K562 (cell line): Measurements from ENCODE around the gene KIF26B. TPM values are rescaled to one million over a fixed set of nuclear protein-coding genes. Genes with fewer than 3 reads are reported as not detected.

ENCODE experiments used
- ATAC-seq: fragments of 200-7000 bp; cut with Tn5 transposase; 3 replicates; pipeline ENCODE4 v1.9.1; 2020; ENCODE audit warnings: moderate library complexity
- BruUV-seq: library from RNA; stranded (reverse); fragments of 400-500 nt; replicated peaks from 2 replicates; lab custom pipeline; 2021; lab: Mats Ljungman, UMichigan
- CTCF ChIA-PET: fragments of 300-600 bp; formaldehyde crosslinking; extraction: SDS; loops from one replicate; lab custom pipeline; 2021; ENCODE audit warnings: low intra/inter-chr PET ratio; lab: Yijun Ruan, JAX
- POLR2A ChIA-PET: fragments of 300-600, 350-650 bp; sonication (Branson Sonifier 250); formaldehyde crosslinking; extraction: SDS; loops from one replicate; lab custom pipeline; 2021; ENCODE audit warnings: antibody characterized with exemption, inconsistent platforms; lab: Yijun Ruan, JAX
- DNase-seq, 4 experiments: peaks; one replicate each; pipeline versions ENCODE4 v3.0.0 to v3.0.0-alpha.2; 2011 to 2018; ENCODE audit warnings: low spot score in 3 of 4, mixed read lengths in 3 of 4; ENCODE audit errors: extremely low read depth in 1 of 4
- FAIRE-seq: peaks from 2 replicates; lab custom pipeline; 2011; peaks lifted over from hg19 to GRCh38; lab: Jason Lieb, UNC
- H2AFZ ChIP-seq: 2 replicates; pipeline ENCODE4 v1.6.0; 2011; ENCODE audit warnings: low read depth, low read length, control low read depth, inconsistent platforms
- H3K27ac ChIP-seq: fragments of 200-600 bp; 3 replicates; pipeline ENCODE4 v1.8.0; 2011; ENCODE audit warnings: low read depth, mild to moderate bottlenecking, control low read depth, inconsistent platforms, low read length, moderate library complexity, mixed read lengths; ENCODE audit errors: extremely low read depth
- H3K27me3 ChIP-seq, 2 experiments: fragments of 300-600 bp in 1 of 2; 2 replicates in 1 of 2; 3 replicates in 1 of 2; pipeline versions ENCODE4 v1.6.0 to v1.8.0; 2011; ENCODE audit warnings: inconsistent platforms in 2 of 2, low read length in 2 of 2, mild to moderate bottlenecking in 1 of 2, mixed read lengths in 1 of 2, moderate library complexity in 1 of 2; ENCODE audit not compliant: control insufficient read depth in 2 of 2, insufficient read depth in 2 of 2
- H3K36me3 ChIP-seq: fragments of 300-600 bp; 3 replicates; pipeline ENCODE4 v1.8.0; 2011; ENCODE audit warnings: mild to moderate bottlenecking, low read length, inconsistent platforms; ENCODE audit not compliant: control insufficient read depth, insufficient read depth
- H3K4me1 ChIP-seq, 2 experiments: fragments of 200-600 bp in 1 of 2; replicated peaks in 1 of 2; 2 replicates in 1 of 2; 3 replicates in 1 of 2; pipeline versions ENCODE4 v1.5.1 to v1.8.0; 2011; ENCODE audit warnings: inconsistent platforms in 2 of 2, low read length in 2 of 2, mild to moderate bottlenecking in 1 of 2, mixed read lengths in 1 of 2, moderate library complexity in 1 of 2; ENCODE audit not compliant: control insufficient read depth in 2 of 2, insufficient read depth in 2 of 2
- H3K4me2 ChIP-seq: 2 replicates; pipeline ENCODE4 v1.6.1; 2011; ENCODE audit warnings: low read length, control low read depth, inconsistent platforms, mixed read lengths; ENCODE audit not compliant: insufficient read depth
- H3K4me3 ChIP-seq: fragments of 200-600 bp; sonication (generic), shearing (Covaris generic); 2 replicates; pipeline ENCODE4 v1.5.1; 2016; ENCODE audit warnings: control low read depth, inconsistent platforms
- H3K79me2 ChIP-seq: fragments of 200-600 bp; 3 replicates; pipeline ENCODE4 v1.8.0; 2011; ENCODE audit warnings: low read length, inconsistent platforms; ENCODE audit not compliant: control insufficient read depth, insufficient read depth
- H3K9ac ChIP-seq, 2 experiments: 2 replicates each; pipeline versions ENCODE4 v1.6.0 to v1.6.1; 2011; ENCODE audit warnings: low read depth in 2 of 2, low read length in 2 of 2, control low read depth in 1 of 2, inconsistent platforms in 1 of 2, mild to moderate bottlenecking in 1 of 2, mixed read lengths in 1 of 2; ENCODE audit not compliant: insufficient read depth in 1 of 2
- H3K9me1 ChIP-seq: one replicate; pipeline ENCODE4 v1.6.0; 2011; ENCODE audit warnings: inconsistent platforms, mild to moderate bottlenecking, low read length, moderate library complexity; ENCODE audit not compliant: control insufficient read depth, insufficient read depth
- H3K9me3 ChIP-seq: replicated peaks from 2 replicates; pipeline ENCODE4 v1.5.1; 2011; ENCODE audit warnings: low read depth, low read length, inconsistent platforms; ENCODE audit not compliant: control insufficient read depth, insufficient read depth
- H4K20me1 ChIP-seq: replicated peaks from 2 replicates; pipeline ENCODE4 v1.6.1; 2011; ENCODE audit warnings: low read length, inconsistent platforms, mixed read lengths; ENCODE audit not compliant: control insufficient read depth, insufficient read depth
- CCAR2 ChIP-seq: fragments of 200-400 bp; formaldehyde crosslinking; IDR thresholded peaks from 2 replicates; pipeline ENCODE4 v1.6.1; 2017; ENCODE audit warnings: mild to moderate bottlenecking, low read depth, low read length
- DLX4 ChIP-seq: fragments of 250-450 bp; sonication (Bioruptor Pico); IDR thresholded peaks from 2 replicates; pipeline ENCODE4 v1.6.1; 2021; ENCODE audit warnings: mild to moderate bottlenecking
- E4F1 ChIP-seq: fragments of 250-450 bp; sonication (Bioruptor Pico); IDR thresholded peaks from 2 replicates; pipeline ENCODE4 v1.5.0; 2021; ENCODE audit warnings: mild to moderate bottlenecking, borderline replicate concordance
- ETV1 ChIP-seq: fragments of 450-650 bp; conservative IDR thresholded peaks from 2 replicates; pipeline ENCODE4 v1.6.1; 2016; ENCODE audit warnings: missing genetic modification characterization, control low read depth, low read depth, missing compliant biosample characterization
- GABPA ChIP-seq: fragments of 200-800 bp; sonication (Bioruptor generic); conservative IDR thresholded peaks from 2 replicates; pipeline ENCODE4 v1.6.1; 2016; ENCODE audit warnings: low read depth, missing genetic modification characterization, missing compliant biosample characterization
- KDM1A ChIP-seq, 2 experiments: fragments of 450-650 bp; IDR thresholded peaks; 2 replicates each; pipeline ENCODE4 v1.6.1; 2016; ENCODE audit warnings: mild to moderate bottlenecking in 2 of 2
- NRF1 ChIP-seq, 2 experiments: fragments of 450-650 bp; IDR thresholded peaks in 1 of 2; conservative IDR thresholded peaks in 1 of 2; 2 replicates each; pipeline ENCODE4 v1.6.1; 2014; ENCODE audit warnings: mild to moderate bottlenecking in 2 of 2
- RAD21 ChIP-seq, 2 experiments: fragments of 250-450 bp in 1 of 2; fragments of 450-650 bp in 1 of 2; sonication (Bioruptor Pico) in 1 of 2; formaldehyde crosslinking in 1 of 2; IDR thresholded peaks in 1 of 2; conservative IDR thresholded peaks in 1 of 2; 2 replicates each; pipeline versions ENCODE4 v1.4.0 to v1.8.0; 2020 to 2022; ENCODE audit warnings: mild to moderate bottlenecking in 2 of 2, moderate library complexity in 1 of 2
- RFX7 ChIP-seq: fragments of 250-450 bp; sonication (Bioruptor Pico); IDR thresholded peaks from 2 replicates; pipeline ENCODE4 v1.5.1; 2021; ENCODE audit warnings: mild to moderate bottlenecking
- SIX5 ChIP-seq, 2 experiments: IDR thresholded peaks; 2 replicates each; pipeline ENCODE4 v1.6.1; 2011; ENCODE audit warnings: low read length in 2 of 2, borderline replicate concordance in 1 of 2, low read depth in 1 of 2, mild to moderate bottlenecking in 1 of 2, moderate library complexity in 1 of 2; ENCODE audit not compliant: insufficient read depth in 1 of 2
- ZBTB1 ChIP-seq: sonication (generic); formaldehyde crosslinking; IDR thresholded peaks from 2 replicates; pipeline ENCODE4 v1.8.1; 2023; ENCODE audit warnings: missing genetic modification reagents, low read depth, mild to moderate bottlenecking, borderline replicate concordance
- ZC3H8 ChIP-seq: fragments of 450-650 bp; IDR thresholded peaks from 2 replicates; pipeline ENCODE4 v1.6.1; 2017
- WGBS: fragments of 100-300 bp; shearing (Covaris generic); methylation state at CpG from one replicate; pipeline ENCODE4 v1.1.6; 2016; ENCODE audit warnings: low coverage, mixed read lengths; ENCODE audit not compliant: insufficient coverage; ENCODE audit errors: missing lambda C conversion rate; 5-methylcytosine and 5-hydroxymethylcytosine counted together
- in situ Hi-C: fragments of 300-500 bp; cut with MboI; formaldehyde crosslinking; loops from 4 replicates; pipeline ENCODE4 v1.15.0; 2018; ENCODE audit warnings: inconsistent platforms, mixed read lengths
- intact Hi-C: fragments of 100-400 bp; cut with micrococcal nuclease; formaldehyde crosslinking; loops from 2 replicates; pipeline ENCODE4 v1.14.2; 2022
- polyA plus RNA-seq, 8 experiments: library from polyadenylated mRNA; depleted of rRNA in 4 of 8; stranded (reverse) in 5 of 8; unstranded in 3 of 8; fragments of >200 nt; fragmentation: Nextera tagmentation in 2 of 8; fragmentation: Illumina TruSeq in 1 of 8; extraction: Ambion mirVana in 2 of 8; extraction: Trizol in 1 of 8; gene quantifications; 2 replicates each; pipeline versions ENCODE4 v1.2.1 to v1.2.3, GENCODE V29; 2011 to 2014; ENCODE audit warnings: inconsistent platforms in 1 of 8, missing spikeins in 1 of 8
- total RNA-seq, 7 experiments: library from RNA; depleted of rRNA in 6 of 7; stranded (reverse); fragments of >200 nt in 6 of 7; fragmentation: Illumina TruSeq in 2 of 7; extraction: Trizol in 2 of 7; gene quantifications; 2 replicates each; pipeline versions ENCODE4 v1.2.1 to v1.2.3, GENCODE V29; 2011 to 2021; ENCODE audit warnings: low replicate concordance in 1 of 7

The KIF26B gene
- total and polyA plus RNA-seq, 9 of the 15 experiments (the other 6 are each of a cell fraction or from before 2014, with no cell fraction given): 0.02 to 0.08 (median 0.03) TPM; not detected in 6

GRCh38 chr1:245546875-245547274 is 392.1 kb downstream of the KIF26B start:
- in situ Hi-C loops: no loop called here

More at GRCh38 chr1:245546875-245547274, 392.1 kb downstream of the KIF26B start:
- 0 out of 5 replicates have a peak, but pooled peaks cover 0 to 3% of the 10 kb centered on the region in 2 experiments for H3K4me1 ChIP-seq
- no peak for TF ChIP-seq SIX5 (IDR thresholded peaks at IDR 0.05; ENCODE audit: borderline replicate concordance in 1 of 2, insufficient read depth in 1 of 2, low read depth in 1 of 2, low read length in 2 of 2)
- TF ChIP-seq ZC3H8: no peak
- TF ChIP-seq RFX7 (CRISPR knock-in tag): no peak
- peak; percentile 73 to 79 for TF ChIP-seq NRF1 (conservative IDR thresholded peaks at IDR 0.05 in 1 of 2, IDR thresholded peaks at IDR 0.05 in 1 of 2)
- no peak for TF ChIP-seq DLX4
- 0 out of 2 replicates have a peak, but pooled peaks have one; percentile 20 for TF ChIP-seq ETV1 (tag)
- TF ChIP-seq GABPA (tag): 0 out of 2 replicates have a peak, but pooled peaks have one; percentile 19
- TF ChIP-seq RAD21 (CRISPR knock-in tag; conservative IDR thresholded peaks at IDR 0.05 in 1 of 2, IDR thresholded peaks at IDR 0.05 in 1 of 2): no peak
- TF ChIP-seq ZBTB1 (CRISPR knock-in tag): no peak
- TF ChIP-seq KDM1A (IDR thresholded peaks at IDR 0.05): no peak
- no peak for TF ChIP-seq E4F1 (CRISPR knock-in tag)
- no peak for TF ChIP-seq CCAR2
- DNase-seq: peak in 2 of 4 experiments; percentile 15 to 16
- no peaks in the 10 kb centered on the region; the same call in 1 of the 2 replicates for H3K9me3 ChIP-seq
- no peaks in the 10 kb centered on the region for H3K36me3 ChIP-seq
- no peaks in the 10 kb centered on the region for H4K20me1 ChIP-seq
- no peaks in the 10 kb centered on the region for H3K79me2 ChIP-seq
- H3K4me3 ChIP-seq: no peak overlapping the region
- FAIRE-seq: no peak
- H3K4me2 ChIP-seq: no peak overlapping the region
- 14% methylated on average over 16 of the region's 16 CpGs for WGBS
- no peaks in the 10 kb centered on the region for H3K9me1 ChIP-seq
- intact Hi-C loops: no loop called here
- no peak overlapping the region for H3K9ac ChIP-seq
- ATAC-seq: peak; percentile 59; the same call in 1 of the 3 replicates
- peaks cover 25 to 68% of the 10 kb centered on the region in 2 experiments for H3K27me3 ChIP-seq
- BruUV-seq: no TSS peak
- ChIA-PET POLR2A (interaction anchor here (0.7 kb wide), 2 partner anchors 12 to 345 kb away, joined by 3 to 4 read pairs; no protein-coding TSS in a partner anchor), CTCF (no interaction called here)
- no peak overlapping the region for H2AFZ ChIP-seq
- H3K27ac ChIP-seq: no peak overlapping the region
